T-helper 2 cell treated with Interferon-gamma antibody and Interleukin-4, amounts not matched to agents 5 μg/mL and 100 μg/mL, for 36 hours (primary cell): ENCODE data around the gene ATP5F1D.

Experiments
- DNase-seq: peaks from one replicate; pipeline ENCODE4 v3.0.0; 2021; ENCODE audit warnings: low spot score
- H3K27ac Mint-ChIP-seq: one replicate; pipeline ENCODE4 v1.8.0; 2021; ENCODE audit warnings: mild to moderate bottlenecking, mixed read lengths
- H3K27me3 Mint-ChIP-seq: one replicate; pipeline ENCODE4 v1.8.0; 2021; ENCODE audit warnings: low read depth, mixed read lengths
- H3K36me3 Mint-ChIP-seq: one replicate; pipeline ENCODE4 v1.8.0; 2021; ENCODE audit warnings: low read depth, mixed read lengths
- H3K4me1 Mint-ChIP-seq: one replicate; pipeline ENCODE4 v1.8.0; 2021; ENCODE audit warnings: low read depth, mixed read lengths
- H3K4me3 Mint-ChIP-seq: one replicate; pipeline ENCODE4 v1.8.0; 2022; ENCODE audit warnings: mild to moderate bottlenecking, moderate library complexity, mixed read lengths
- H3K9me3 Mint-ChIP-seq: one replicate; pipeline ENCODE4 v1.8.0; 2021; ENCODE audit warnings: mixed read lengths

ATP5F1D gene

DNA sequence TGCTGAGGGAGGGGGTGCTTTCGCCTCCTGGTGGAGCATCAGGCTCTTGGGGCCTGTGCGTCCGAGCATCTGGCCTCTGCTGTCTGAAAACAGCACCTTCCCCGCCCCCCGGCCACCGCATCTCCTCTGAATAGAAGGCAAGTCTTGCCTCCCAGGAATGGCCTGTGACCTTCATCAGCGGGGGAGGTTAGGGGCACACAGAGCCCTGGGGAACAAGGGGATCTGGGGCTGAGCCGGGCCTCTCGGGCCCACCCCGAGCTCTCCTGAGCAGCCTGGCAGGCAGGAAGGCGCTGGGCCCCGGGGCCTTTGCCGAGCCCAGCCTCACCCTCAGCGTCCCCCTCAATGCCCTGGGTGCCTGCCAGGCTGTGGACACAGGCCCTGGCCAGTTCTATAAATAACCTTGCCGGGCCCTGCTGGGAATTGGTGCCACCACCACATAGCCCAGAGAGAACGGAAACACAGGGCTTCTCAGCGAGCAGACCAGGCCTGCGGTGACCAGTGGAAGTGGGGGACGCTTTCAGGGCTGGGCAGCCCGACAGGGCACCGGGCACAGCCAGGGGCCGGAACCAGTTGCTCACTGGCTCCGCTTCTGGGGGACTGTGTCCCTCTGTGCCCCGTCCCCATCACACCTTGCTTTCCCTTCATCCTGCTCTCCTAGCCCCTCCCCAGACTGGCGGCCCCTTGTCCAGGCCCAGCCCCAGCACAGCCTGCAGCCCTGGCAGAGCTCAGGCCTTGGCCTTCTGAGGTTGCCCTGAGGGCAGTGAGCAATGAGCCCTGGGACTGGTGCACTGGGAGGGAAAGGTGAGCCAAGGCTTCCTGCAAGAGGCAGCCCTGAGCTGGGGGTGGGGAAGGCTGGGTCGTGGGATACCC is 26.5 kb upstream of the ATP5F1D start:
- Mint-ChIP-seq H3K27me3 (no peaks in the 10 kb centered on the region), H3K4me1 (peaks cover 25% of the 10 kb centered on the region), H3K36me3 (peaks cover 13% of the 10 kb centered on the region), H3K27ac (no peak overlapping the region), H3K4me3 (no peak overlapping the region), H3K9me3 (no peaks in the 10 kb centered on the region)
- DNase-seq: no peak

DNA sequence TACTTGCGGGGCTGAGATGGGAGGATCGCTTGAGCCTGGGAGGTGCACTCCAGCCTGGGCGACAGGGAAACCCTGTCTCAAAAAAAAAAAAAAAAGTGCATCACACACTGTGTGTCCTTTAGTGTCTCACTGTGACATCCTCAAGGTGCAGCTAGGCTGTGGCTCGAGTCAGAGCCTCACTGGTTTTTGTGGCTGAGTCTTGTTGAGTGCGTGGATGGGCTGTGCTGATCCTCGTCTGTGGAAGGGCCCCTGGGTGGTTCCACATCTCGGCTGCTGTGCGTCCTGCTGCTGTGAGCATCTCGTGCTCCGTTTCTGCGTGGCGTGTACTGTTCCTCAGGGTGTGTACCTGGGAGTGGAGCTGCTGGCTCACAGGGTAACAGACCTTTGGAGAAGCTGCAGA is 24.8 kb upstream of the ATP5F1D start:
- H3K36me3 Mint-ChIP-seq: peaks cover 10% of the 10 kb centered on the region
- H3K4me1 Mint-ChIP-seq: peaks cover 17% of the 10 kb centered on the region
- H3K27ac Mint-ChIP-seq: no peak overlapping the region
- H3K27me3 Mint-ChIP-seq: no peaks in the 10 kb centered on the region
- no peaks in the 10 kb centered on the region for H3K9me3 Mint-ChIP-seq
- no peak overlapping the region for H3K4me3 Mint-ChIP-seq
- no peak for DNase-seq

DNA sequence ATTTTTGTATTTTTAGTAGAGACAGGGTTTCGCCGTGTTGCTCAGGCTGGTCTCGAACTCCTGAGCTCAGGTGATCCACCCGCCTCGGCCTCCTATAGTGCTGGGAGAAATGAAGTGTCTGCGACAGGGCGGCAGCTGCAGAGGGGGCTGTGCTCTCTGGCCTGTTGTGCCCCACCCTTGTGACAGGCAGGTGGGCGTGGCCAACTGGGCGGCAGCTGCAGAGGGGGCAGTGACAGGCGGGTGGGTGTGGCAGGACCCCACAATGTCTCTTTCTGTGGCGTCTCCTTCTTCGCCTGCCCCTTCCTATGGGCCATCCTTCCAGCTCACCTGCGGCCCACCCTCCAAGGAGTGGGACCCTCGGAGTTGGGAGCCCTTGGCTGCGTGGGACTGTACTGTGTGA is 24.2 kb upstream of the ATP5F1D start:
- H3K27ac Mint-ChIP-seq: no peak overlapping the region

DNA sequence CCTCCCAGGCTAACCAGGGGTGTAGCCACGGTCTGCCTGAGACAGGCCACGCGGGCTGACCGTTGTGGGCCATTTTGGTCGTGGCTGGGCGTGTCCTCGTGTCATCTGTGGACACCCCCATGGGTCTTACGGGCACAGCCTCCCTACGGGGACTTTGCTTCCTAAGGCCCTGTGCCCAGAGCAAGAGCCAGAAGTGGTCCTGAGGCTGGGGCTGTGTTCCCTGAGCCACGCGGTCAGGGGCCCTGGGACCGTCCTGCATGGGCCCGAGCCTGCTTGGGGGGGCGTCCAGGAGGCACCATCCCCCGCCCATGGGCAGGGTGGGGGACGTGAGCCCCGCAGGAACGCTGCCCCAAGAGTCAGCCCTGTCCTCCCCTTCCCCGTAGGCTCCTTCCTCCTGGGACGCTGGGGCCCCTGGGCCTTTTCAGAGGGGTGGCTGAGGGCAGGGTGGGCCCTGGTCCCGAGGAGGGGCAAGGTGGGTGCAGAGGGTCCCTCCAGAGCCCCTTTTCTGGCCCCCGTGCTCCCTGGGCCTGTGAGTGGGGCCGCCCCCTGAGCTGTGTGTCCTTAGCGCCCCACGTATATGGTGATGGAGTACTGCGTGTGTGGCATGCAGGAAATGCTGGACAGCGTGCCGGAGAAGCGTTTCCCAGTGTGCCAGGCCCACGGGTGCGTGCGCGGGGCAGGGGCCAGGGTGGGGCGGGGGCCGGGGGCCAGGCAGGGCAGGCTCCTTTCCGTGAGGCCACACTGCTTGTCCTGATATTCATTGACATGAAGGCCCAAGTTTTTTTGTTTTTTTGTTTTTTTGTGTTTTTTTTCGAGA is 22.6 kb upstream of the ATP5F1D start:
- H3K27ac Mint-ChIP-seq: no peak overlapping the region
- peaks cover 2% of the 10 kb centered on the region for H3K36me3 Mint-ChIP-seq
- H3K4me1 Mint-ChIP-seq: peaks cover 7% of the 10 kb centered on the region
- H3K27me3 Mint-ChIP-seq: no peaks in the 10 kb centered on the region
- no peak for DNase-seq
- H3K9me3 Mint-ChIP-seq: no peaks in the 10 kb centered on the region
- no peak overlapping the region for H3K4me3 Mint-ChIP-seq

More for the DNA sequence above, 24.2 kb upstream of the ATP5F1D start:
- no peaks in the 10 kb centered on the region for H3K9me3 Mint-ChIP-seq
- no peaks in the 10 kb centered on the region for H3K27me3 Mint-ChIP-seq
- no peak overlapping the region for H3K4me3 Mint-ChIP-seq
- DNase-seq: no peak
- peaks cover 9% of the 10 kb centered on the region for H3K36me3 Mint-ChIP-seq
- peaks cover 16% of the 10 kb centered on the region for H3K4me1 Mint-ChIP-seq

DNA sequence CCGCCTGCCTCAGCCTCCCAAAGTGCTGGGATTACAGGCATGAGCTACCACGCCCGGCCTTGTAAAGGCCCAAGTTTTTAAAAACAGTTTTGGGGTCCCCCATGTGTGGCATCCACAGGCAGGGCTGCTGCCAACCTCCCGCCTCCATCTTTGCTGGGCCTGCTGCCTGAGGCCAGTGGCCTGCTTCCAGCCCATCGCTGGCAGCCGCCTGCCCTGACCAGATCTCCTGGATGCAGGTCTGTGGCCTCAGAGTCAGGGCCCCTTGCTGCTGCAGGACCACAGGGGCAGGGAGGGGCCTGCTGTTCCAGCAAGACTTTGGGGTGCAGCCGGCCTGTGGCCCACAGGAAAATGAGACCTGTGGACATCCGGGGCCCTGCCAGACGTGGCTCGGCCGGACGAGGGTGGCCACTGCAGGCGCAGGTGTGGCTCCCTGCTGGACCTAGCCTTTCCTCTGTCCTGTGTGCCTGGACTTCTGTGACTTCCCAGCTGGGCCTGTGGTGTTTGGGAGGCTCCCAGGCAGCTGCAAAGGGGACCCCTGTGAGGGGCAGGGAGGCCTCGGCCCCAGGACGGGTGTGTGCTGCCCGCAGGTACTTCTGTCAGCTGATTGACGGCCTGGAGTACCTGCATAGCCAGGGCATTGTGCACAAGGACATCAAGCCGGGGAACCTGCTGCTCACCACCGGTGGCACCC is 21.6 kb upstream of the ATP5F1D start:
- no peaks in the 10 kb centered on the region for H3K9me3 Mint-ChIP-seq
- H3K4me1 Mint-ChIP-seq: peaks cover 3% of the 10 kb centered on the region
- no peaks in the 10 kb centered on the region for H3K27me3 Mint-ChIP-seq
- DNase-seq: no peak
- no peak overlapping the region for H3K27ac Mint-ChIP-seq
- no peak overlapping the region for H3K4me3 Mint-ChIP-seq
- H3K36me3 Mint-ChIP-seq: no peaks in the 10 kb centered on the region

DNA sequence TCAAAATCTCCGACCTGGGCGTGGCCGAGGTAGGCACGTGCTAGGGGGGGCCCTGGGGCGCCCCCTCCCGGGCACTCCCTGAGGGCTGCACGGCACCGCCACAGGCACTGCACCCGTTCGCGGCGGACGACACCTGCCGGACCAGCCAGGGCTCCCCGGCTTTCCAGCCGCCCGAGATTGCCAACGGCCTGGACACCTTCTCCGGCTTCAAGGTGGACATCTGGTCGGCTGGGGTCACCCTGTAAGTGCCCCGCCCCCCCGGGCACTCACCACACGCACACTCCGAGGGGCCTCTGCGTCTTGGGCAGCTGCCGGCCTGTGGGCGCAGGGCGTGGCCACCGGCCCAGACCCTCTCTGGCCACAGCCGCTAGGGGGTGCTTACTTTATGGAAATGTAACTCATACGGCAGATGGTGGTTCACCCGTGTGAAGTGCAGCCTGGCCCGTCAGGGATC is 21.0 kb upstream of the ATP5F1D start:
- H3K36me3 Mint-ChIP-seq: no peaks in the 10 kb centered on the region
- H3K4me3 Mint-ChIP-seq: no peak overlapping the region
- no peaks in the 10 kb centered on the region for H3K27me3 Mint-ChIP-seq
- H3K4me1 Mint-ChIP-seq: peaks cover 3% of the 10 kb centered on the region
- DNase-seq: no peak
- no peaks in the 10 kb centered on the region for H3K9me3 Mint-ChIP-seq
- H3K27ac Mint-ChIP-seq: no peak overlapping the region

DNA sequence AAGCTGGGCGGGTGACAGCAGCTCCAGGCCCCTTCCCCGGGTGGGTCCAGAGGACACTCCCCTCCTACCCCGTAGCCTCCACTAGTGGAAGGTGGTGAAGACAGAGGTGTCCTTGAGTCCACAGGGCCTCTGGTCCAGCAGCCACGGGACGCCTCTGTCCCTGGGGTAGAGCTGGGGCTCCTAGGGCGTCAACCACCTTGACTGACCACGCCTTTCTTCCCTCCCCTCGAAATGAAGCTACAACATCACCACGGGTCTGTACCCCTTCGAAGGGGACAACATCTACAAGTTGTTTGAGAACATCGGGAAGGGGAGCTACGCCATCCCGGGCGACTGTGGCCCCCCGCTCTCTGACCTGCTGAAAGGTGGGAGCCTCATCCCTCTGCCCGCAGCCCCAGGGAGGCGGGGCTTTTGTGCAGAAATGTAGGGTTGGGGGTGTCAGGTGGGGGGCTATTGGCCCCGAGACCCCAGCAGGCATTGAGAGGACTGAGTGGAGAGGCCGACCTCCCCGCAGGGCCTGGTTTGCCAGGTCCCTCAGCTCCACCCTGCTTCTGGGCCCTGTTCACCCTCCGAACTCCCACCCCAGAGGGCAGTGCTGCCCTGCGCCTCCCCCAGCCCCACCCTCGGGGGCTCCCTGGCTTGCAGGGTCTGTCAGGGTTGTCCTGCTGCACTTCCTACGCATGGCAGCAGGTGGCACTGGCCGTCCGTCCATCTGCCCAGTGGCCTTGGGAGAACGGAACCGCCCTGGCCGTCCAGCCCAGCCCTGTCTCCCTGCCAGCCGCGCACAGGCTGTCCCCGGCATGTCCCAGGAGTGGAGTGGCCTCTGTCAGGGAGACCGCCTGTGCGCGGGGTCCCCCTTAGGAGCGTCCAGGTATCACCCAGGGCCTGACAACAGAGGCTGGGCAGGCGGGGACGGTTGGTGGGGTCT is 20.3 kb upstream of the ATP5F1D start:
- Mint-ChIP-seq H3K36me3 (no peaks in the 10 kb centered on the region), H3K4me1 (no peaks in the 10 kb centered on the region), H3K9me3 (no peaks in the 10 kb centered on the region), H3K27me3 (no peaks in the 10 kb centered on the region), H3K27ac (no peak overlapping the region), H3K4me3 (no peak overlapping the region)
- DNase-seq: no peak

DNA sequence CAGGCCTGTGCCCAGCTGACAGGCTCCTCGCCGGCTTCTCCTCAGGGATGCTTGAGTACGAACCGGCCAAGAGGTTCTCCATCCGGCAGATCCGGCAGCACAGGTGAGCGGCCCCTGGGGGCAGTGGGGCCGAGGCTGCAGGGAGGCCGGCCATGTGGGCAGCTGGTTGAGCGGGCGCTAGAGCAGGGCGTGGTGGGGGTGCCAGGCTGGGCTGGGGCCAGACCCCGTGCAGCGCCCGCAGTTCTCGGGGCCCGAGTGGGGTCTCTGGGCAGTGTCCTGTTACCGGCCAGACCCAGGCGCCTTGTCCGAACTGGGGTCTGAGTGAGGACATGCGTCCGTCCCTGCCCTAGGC is 19.7 kb upstream of the ATP5F1D start:
- no peaks in the 10 kb centered on the region for H3K4me1 Mint-ChIP-seq
- no peaks in the 10 kb centered on the region for H3K9me3 Mint-ChIP-seq
- H3K4me3 Mint-ChIP-seq: no peak overlapping the region

DNA sequence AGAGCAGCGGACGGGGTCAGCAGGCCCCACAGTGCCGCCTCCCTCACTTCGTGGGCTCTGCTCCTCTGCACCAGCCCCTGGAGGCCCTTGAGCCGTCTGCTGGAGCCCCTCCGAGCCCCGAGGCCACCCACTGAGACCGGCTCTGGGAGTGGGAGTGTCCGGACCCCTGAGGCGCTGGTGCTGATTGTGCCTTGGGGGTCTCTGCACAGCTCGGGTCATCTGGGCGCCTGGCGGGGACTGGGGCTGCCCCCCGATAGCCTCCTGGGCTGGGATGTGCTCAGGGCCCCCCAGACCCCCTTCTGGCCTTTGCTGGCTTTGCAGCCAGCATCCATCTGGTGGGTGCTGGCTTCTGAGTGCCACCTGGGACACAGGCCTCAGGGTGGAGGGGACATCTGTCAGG is 19.2 kb upstream of the ATP5F1D start:
- no peak overlapping the region for H3K27ac Mint-ChIP-seq
- H3K9me3 Mint-ChIP-seq: no peaks in the 10 kb centered on the region
- H3K4me1 Mint-ChIP-seq: no peaks in the 10 kb centered on the region
- no peaks in the 10 kb centered on the region for H3K27me3 Mint-ChIP-seq
- DNase-seq: no peak
- no peaks in the 10 kb centered on the region for H3K36me3 Mint-ChIP-seq
- H3K4me3 Mint-ChIP-seq: no peak overlapping the region

More for the DNA sequence above, 19.7 kb upstream of the ATP5F1D start:
- Mint-ChIP-seq H3K36me3 (no peaks in the 10 kb centered on the region), H3K27ac (no peak overlapping the region), H3K27me3 (no peaks in the 10 kb centered on the region)
- no peak for DNase-seq

DNA sequence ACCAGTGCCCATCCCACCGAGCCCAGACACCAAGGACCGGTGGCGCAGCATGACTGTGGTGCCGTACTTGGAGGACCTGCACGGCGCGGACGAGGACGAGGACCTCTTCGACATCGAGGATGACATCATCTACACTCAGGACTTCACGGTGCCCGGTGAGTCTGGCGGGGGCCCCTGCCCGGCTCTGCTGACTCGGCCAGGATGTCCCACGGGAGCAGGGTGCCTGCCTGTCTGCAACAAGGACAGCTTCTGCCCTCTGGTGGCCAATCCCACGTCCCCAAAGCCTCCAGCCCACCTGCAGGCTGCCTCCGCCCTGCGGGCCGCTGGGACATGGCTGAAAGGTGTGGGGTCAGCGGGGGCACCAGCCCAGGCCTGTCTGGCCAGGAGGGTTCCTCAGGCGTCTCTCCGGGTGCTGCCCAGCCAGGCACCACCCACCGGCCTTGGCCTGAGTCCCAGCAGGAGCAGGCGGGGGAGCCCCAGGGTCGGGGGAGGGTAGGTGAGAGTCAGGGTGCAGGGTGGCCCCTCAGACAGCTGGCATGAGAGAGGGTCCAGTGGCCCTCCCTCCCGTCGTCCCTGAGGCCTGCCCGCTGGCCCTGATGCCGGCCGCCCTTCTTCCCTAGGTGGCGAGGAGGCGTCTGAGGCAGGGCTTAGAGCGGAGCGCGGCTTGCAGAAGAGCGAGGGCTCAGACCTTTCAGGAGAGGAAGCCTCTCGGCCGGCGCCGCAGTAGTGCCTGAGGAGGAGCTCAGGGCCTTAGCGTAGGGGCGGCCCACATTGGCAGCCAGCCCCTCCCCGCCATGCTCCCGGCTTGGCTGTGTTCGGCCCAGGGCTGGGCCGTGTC is 18.3 kb upstream of the ATP5F1D start:
- DNase-seq: no peak
- Mint-ChIP-seq H3K27ac (no peak overlapping the region), H3K36me3 (no peaks in the 10 kb centered on the region), H3K4me3 (no peak overlapping the region), H3K27me3 (no peaks in the 10 kb centered on the region), H3K9me3 (no peaks in the 10 kb centered on the region), H3K4me1 (no peaks in the 10 kb centered on the region)

DNA sequence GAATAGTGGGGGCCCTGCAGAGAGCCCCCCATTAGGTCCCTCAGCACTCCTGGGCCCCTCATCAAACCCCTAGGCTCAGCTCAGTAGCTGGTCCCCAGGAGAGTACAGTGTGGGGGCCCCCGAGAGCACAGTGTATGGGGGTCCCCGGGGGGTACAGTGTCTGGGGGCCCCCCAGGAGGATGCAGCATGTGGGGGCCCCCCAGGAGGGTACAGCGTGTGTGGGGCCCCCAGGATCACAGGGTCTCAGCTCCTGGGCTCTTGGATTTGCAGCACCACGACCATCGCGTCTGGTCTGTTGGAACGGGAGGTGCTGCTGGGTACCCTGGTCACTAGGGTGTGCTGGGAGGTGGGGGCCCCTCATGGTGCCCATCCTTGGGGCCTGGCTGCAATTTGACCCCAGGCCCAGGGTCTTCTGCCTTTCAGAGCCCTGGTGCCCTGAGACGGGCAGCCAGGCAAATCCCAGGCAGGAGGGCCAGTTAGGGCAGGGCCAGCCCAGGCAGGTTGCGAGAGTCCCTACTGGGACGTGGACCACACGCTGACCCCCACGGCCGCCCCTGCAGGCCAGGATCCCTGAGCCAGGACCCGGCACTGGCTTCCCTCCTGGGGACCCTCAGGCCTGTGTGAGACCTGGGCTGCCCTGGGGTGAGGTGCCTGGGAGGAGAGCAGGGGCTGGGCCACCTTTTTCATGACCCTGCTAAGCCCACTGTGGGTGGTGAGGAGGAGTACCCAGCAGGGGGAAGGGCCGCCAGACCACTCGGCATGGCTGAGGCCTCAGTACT is 17.3 kb upstream of the ATP5F1D start:
- DNase-seq: no peak
- no peak overlapping the region for H3K4me3 Mint-ChIP-seq
- no peaks in the 10 kb centered on the region for H3K9me3 Mint-ChIP-seq
- no peaks in the 10 kb centered on the region for H3K27me3 Mint-ChIP-seq
- H3K4me1 Mint-ChIP-seq: no peaks in the 10 kb centered on the region
- H3K36me3 Mint-ChIP-seq: no peaks in the 10 kb centered on the region
- no peak overlapping the region for H3K27ac Mint-ChIP-seq

DNA sequence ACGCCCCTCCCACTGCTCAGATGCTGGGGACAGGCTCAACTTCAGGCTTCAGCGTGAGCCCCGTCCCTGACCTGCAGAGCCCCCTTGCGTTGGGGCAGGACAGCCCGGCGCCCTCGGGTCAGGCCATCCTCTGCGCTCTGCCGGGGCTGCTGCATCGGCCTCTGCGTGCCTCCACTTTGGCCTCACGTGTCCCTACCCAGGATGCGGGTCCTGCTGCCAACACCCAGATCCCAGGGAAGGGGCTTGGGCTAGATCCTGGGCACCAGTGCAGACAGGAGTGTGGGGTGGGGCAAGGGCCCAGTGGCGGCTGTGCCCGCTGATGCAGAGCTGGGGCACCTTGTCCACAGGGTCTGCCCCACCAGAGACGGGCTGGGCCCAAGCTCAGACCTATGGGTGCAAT is 16.7 kb upstream of the ATP5F1D start:
- H3K36me3 Mint-ChIP-seq: no peaks in the 10 kb centered on the region
- no peaks in the 10 kb centered on the region for H3K27me3 Mint-ChIP-seq
- no peak overlapping the region for H3K27ac Mint-ChIP-seq
- no peak for DNase-seq
- H3K4me1 Mint-ChIP-seq: no peaks in the 10 kb centered on the region
- no peak overlapping the region for H3K4me3 Mint-ChIP-seq
- H3K9me3 Mint-ChIP-seq: no peaks in the 10 kb centered on the region
